ENCODE results near the gene PLEKHG3. TPM values are rescaled to one million over a fixed set of nuclear protein-coding genes. Genes with fewer than 3 reads are reported as not detected.

PLEKHG3 gene
- total RNA-seq, 1 donor from 2014 or later, result 5.5 TPM

Other genes starting within 250 kb of the PLEKHG3 start
- gene AKAP5, start 238.9 kb upstream of the PLEKHG3 start, total RNA-seq, result 1.1 and 1.5 TPM in 2 replicates
- gene ZBTB25, start 200.6 kb upstream of the PLEKHG3 start, total RNA-seq, result 18.6 and 19.6 TPM in 2 replicates
- gene ZBTB1, start 199.7 kb upstream of the PLEKHG3 start, total RNA-seq, result 41.2 and 46.8 TPM in 2 replicates
- 11.2 and 11.6 TPM in 2 replicates for gene HSPA2, start 163.7 kb upstream of the PLEKHG3 start, total RNA-seq
- not detected in 2 replicates for gene PPP1R36, start 154.5 kb upstream of the PLEKHG3 start, total RNA-seq
- not detected in 2 replicates for gene SPTB, start 175.5 kb downstream of the PLEKHG3 start, total RNA-seq
- 50.7 and 51.3 TPM in 2 replicates for gene CHURC1, start 210.0 kb downstream of the PLEKHG3 start, total RNA-seq
- gene GPX2, start 238.3 kb downstream of the PLEKHG3 start, total RNA-seq, result not detected in 2 replicates

Measured in activated T-helper 1 cell treated with anti-CD3 and anti-CD28 coated beads, Interleukin-12 subunit alpha, Interleukin-12 subunit beta, Interleukin-2, Interleukin-4 antibody, amounts not matched to agents 30 ng/mL and 10 ng/mL and 1 ng/mL, durations not matched to agents 14 hours and 24 hours and 36 hours (primary cell).